Caki2 (cell line): ENCODE results near the gene LZTS2. TPM values are rescaled to one million over a fixed set of nuclear protein-coding genes. Genes with fewer than 3 reads are reported as not detected.

Experiments
- total RNA-seq: library from RNA; depleted of rRNA; stranded (reverse); fragments of >200 nt; shearing (Covaris generic); gene quantifications from 2 replicates; pipeline ENCODE4 v1.2.3, GENCODE V29; 2014; ENCODE audit warnings: low replicate concordance; rRNA removed

LZTS2 gene
- total RNA-seq, 1 experiment from 2014 or later = 35.5 TPM

Other genes starting within 250 kb of the LZTS2 start
- 8.1 and 8.9 TPM in 2 replicates for gene SLF2, start 86.8 kb upstream of the LZTS2 start, total RNA-seq
- gene SEMA4G, start 30.3 kb upstream of the LZTS2 start, total RNA-seq = 0.96 and 6.6 TPM in 2 replicates
- gene MRPL43, start 12.3 kb upstream of the LZTS2 start, total RNA-seq = 123 and 128 TPM in 2 replicates
- 5.2 and 10.7 TPM in 2 replicates for gene TWNK, start 12.3 kb upstream of the LZTS2 start, total RNA-seq
- 0.51 and 5.3 TPM in 2 replicates for gene PDZD7, start 31.3 kb downstream of the LZTS2 start, total RNA-seq
- gene SFXN3, start 31.4 kb downstream of the LZTS2 start, total RNA-seq = 46.5 and 48.4 TPM in 2 replicates
- 35.4 and 44.5 TPM in 2 replicates for gene KAZALD1, start 62.2 kb downstream of the LZTS2 start, total RNA-seq
- not detected in 2 replicates for gene TLX1, start 131.5 kb downstream of the LZTS2 start, total RNA-seq
- not detected in 2 replicates for gene LBX1, start 229.7 kb downstream of the LZTS2 start, total RNA-seq